Stimulated activated CD4-positive, alpha-beta T cell treated with anti-CD3 and anti-CD28 coated beads, Interleukin-12 subunit alpha, Interleukin-12 subunit beta, amount 100 ng/mL, for 24 hours (primary cell): ENCODE results near the gene OR52I1.

Experiments
- DNase-seq, 2 experiments: peaks; one replicate each; pipeline ENCODE4 v3.0.0-alpha.2; 2020; ENCODE audit warnings: low read depth in 2 of 2

OR52I1 gene

DNA sequence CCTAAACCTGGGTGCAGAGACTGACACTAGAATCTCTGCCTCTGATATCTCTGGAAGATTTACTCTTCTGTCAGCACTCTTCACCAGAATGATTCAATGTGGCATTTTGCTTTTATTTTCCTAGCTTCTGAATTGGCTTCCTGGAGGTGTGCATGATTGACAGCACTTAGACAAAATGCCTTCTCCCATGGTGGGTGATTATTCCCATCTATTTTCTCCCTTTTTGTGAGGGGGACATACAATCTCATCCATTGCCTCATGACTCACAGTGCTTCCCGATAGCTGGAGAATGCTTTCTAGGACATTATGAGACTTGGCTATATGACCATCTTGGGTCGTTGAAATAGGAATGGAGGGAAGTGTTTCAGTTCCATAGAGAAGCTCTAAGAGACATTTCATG is 18.1 kb downstream of the OR52I1 start:
- DNase-seq = no peak

DNA sequence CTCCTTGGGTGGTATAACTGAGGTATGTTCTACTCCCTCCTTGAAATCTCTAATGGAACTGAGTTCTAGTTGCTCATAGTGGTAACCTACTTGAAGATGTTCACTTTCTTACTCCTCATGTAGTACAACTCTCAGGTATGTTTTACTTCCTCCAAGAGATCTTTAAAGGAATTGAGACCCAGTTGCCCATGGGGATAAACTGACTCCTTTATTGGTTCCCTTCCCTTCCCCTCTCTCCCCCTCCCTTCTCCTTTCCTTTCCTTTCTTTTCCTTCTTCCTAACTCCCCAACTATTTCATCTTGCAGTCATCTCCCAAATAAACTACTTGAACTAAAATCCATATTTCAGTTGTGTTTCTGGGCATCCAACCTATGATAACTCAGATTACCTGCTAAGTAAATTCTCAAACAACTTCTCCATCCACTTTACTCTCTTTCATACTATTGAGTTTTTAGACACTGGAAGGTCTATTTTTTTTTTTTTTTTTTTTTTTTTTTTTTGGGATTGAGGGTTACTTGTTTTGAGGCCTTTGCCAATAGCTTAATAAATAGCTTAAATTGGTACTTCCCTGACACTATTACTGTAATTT is 22.1 kb downstream of the OR52I1 start:
- no peak for DNase-seq

DNA sequence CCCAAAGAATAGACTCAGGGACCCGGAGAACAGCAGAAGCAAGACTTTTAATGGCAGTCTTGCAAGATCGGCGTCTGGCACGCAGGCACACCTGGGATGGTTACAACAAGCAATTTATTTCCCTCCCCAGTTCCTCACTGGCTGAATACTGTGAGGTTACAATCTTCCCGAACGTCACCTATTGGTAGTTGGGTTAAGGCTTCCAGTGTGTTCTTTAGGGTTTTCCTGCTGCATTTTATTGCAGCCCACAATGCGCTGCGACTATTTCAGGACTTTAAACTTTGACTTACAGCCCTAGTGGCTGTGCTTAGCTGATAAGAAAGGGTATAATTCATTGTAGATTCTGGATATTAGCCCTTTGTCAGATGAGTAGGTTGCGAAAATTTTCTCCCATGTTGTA is 25.7 kb downstream of the OR52I1 start:
- DNase-seq = no peak

DNA sequence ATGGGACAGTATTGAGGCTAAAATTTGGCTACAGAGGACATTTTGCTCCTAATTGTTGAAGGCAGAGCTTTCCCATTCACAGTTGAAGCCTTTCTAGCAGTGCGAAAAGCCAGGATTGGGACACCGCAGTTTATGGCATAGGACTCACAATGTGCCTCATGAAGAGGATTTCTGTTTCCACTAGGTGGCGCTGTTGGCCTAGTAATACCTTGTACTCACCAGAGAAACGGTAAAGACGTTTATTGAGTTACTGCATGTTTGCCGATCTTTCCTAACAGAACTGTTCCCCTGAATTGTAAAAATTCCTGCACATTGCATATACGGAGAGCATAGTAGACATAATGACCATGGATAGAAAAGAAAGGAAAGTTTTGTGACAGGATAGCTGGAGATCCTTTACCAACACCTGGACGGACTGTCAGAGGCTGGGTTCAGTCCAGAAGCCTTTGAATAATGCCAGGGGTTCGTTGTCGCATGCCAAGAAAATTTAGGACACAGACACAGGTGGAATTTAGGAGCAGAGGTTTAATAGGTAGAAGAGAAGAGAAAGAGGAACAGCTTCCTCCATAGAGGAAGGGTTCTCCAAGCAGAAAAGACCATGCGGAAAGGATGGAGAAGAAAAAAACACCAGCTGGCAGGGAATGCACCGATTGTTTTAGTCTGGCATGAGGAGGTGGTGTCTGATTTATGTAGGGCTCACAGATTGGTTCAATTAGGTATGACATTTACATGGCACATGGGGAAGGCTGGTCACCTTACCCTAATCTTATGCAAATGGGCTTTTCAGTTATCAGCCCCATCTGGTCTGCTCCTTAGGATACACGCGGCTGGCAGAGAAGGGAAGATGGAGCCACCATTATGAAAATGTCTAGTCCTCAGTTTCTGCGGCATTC is 32.6 kb downstream of the OR52I1 start:
- peak in 1 of 2 experiments; percentile 50 for DNase-seq

DNA sequence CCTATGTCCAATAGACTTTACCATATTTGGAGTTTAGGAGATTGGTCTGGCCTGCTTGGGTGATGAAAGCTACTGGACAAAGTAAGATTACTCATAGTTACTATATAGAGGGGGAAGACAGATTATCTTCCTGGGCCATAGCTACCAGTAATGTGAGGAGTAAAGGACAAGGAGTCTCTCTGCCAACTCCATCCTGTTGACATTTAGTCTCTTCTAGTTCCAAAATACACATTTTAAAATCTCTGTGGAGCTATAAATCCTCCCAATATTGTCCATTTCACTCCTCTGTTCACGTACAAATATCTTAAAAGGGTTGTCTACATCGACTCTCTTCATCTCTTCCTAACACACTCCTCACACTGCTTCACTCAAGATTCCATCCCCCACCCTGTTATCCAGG is 42.3 kb downstream of the OR52I1 start:
- DNase-seq = no peak

DNA sequence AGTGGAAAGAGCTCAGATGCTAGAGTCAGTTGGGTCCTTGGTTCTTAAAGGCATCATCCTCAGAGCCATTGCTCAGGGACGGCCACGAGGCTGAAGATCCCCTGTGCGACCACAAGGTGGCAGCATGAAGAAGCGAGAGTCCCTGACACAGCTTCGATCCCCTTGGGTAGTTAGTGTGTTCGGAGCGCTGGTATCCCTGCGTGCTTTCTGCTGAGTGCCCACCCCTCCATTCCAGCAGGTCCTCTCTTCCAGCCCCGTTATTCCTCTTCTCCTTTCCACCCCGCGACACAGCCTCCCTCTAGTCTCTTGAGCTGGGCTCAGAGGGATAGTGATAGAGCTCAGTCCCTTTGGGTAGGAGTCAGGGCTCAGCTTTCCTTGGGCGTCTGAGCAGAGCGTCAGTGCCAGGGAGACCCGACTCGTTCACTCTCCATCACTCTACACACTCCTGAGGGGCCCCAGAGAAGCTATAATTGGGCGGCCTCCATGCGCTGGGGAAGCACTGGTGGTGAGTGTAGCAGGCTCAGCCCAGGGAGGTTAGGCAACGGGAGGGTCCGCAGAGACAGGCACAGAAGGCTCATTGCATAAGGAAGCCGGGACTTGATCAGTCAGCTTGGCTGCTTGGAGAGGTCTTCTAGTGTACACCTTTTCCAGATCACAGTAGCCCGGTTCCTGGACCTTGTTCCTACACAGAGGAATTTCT is 43.3 kb downstream of the OR52I1 start, which contains the start of gene OR51D1:
Gene OR51D1 (plus strand): TSS at position 516 of the 700 bp plus-strand sequence. CDS start 2,314 bp downstream, outside the sequence.
- DNase-seq = peak; percentile 41 to 59

DNA sequence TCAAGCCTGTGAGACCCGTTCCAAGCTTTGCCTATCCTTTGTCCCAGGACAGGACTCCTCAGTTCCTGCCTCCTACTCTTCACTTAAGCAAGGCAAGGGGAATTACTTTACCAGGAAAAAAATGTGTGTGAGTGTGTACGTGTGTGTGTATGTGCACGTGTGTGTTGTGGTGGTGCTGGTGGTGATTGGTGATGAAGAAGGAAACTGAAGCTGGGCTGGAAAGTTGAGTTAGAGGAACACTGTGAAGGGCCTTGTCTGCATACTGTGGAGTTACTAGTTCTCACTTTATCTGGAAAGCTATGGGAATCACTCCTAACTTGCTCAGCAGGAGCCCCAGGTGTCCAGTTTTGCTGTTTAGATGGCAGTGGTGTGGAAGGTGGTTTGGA is 43.8 kb downstream of the OR52I1 start:
- DNase-seq = no peak

DNA sequence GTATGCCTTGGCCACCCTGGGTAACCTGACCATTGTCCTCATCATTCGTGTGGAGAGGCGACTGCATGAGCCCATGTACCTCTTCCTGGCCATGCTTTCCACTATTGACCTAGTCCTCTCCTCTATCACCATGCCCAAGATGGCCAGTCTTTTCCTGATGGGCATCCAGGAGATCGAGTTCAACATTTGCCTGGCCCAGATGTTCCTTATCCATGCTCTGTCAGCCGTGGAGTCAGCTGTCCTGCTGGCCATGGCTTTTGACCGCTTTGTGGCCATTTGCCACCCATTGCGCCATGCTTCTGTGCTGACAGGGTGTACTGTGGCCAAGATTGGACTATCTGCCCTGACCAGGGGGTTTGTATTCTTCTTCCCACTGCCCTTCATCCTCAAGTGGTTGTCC is 46.1 kb downstream of the OR52I1 start:
- no peak for DNase-seq

DNA sequence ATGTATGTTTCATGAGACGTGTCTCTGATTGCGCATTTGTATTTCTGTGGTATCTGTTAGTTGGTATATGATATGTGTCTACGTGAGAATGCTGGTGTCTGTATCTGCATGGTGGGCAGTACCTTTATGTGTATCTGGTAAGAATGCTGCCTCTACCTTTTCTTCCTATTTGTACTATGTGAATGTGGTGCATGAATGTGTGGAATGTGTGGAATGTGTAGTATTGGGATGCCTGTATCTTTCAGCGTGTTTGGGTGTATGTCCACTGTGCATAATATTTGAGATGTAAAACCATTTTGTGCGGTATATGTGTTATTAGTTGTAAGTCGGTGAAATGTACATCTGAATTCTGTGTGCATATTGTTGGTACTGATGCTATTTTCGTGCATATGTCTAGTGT is 47.7 kb downstream of the OR52I1 start:
- no peak for DNase-seq

DNA sequence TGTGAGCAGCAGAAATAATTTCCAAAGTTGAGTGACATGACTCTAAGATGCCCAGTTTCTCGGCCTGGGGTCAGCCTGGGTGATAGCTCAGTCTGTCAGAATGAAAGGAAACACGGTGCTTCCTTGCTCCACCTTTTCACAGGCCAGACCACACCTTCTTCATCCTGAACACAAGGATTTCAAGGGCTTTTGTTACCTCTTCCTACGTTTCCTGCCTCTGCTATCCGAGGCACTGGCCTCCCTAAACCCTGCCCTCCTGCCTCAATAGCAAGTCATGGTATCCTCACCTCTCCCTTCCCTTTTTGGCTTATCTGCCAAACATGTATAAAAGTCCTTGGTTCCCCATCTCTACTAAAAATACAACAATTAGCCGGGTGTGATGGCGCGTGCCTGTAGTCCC is 48.2 kb downstream of the OR52I1 start:
- DNase-seq = no peak

DNA sequence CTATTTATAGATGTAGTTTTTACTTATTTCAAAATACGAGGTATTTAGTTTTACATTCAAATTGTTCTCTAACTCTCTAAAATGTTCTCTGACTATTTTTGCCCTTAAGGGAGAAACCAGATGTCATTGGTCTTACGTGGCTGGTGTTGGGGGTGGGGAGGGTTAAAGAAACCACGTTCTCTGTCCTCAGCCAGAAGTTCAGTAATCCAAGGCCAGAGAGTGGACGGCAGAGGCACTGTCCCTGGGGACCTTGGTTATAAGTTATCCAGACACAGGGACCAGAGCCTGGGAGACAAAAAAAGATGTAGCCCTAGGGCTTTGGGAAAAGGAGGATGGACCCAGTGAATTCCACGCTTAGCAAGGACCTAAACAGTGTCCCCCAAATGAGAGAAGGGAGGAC is 49.2 kb downstream of the OR52I1 start:
- DNase-seq = no peak

DNA sequence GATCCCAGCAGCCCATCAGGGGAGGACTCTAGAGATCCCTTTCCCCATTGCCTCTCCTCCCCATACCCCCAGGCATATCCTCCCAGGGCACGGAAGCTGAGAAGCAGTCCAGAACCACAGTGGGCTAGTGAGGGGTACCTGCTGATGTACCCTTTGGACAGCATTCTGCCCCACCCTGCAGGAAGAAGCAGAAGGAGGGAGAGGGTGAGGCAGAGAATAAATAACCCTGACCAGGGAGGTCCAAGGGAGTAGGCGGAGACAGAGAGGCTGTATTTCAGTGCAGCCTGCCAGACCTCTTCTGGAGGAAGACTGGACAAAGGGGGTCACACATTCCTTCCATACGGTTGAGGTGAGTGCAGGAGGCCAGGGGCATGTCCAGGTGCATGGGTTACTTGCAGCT is 49.8 kb downstream of the OR52I1 start, which contains the start of gene OR51E1:
Gene OR51E1 (plus strand): TSS at position 301 of the 400 bp plus-strand sequence. CDS start 8,545 bp downstream, outside the sequence.
- no peak for DNase-seq

DNA sequence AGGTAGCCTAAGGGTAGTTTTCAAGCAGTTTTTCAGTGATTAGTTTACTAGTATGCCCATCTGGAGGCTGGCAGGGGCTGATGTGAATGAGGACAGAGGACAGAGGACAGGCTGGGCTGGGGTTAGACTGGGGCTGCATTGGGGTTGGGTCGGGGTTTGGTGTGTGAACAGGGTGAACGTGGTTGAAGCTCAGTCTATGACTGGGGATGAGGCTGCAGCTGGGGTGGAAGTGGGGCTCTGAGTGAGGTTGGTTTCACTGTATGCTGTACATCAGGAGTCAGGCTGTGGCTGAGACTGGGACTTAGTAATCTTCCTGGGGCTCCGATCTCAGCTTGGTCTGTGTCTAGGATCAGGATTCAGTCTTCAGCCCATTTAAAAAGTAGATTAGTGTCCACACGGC is 50.4 kb downstream of the OR52I1 start:
- no peak for DNase-seq
